Measurements from ENCODE around the gene ADH1B.
"Not testable (repeated sequence)": the region's sequence is repeated elsewhere in the genome, so short reads cannot be mapped to it uniquely, and the experiment has no call there.

Gene ADH1B

DNA sequence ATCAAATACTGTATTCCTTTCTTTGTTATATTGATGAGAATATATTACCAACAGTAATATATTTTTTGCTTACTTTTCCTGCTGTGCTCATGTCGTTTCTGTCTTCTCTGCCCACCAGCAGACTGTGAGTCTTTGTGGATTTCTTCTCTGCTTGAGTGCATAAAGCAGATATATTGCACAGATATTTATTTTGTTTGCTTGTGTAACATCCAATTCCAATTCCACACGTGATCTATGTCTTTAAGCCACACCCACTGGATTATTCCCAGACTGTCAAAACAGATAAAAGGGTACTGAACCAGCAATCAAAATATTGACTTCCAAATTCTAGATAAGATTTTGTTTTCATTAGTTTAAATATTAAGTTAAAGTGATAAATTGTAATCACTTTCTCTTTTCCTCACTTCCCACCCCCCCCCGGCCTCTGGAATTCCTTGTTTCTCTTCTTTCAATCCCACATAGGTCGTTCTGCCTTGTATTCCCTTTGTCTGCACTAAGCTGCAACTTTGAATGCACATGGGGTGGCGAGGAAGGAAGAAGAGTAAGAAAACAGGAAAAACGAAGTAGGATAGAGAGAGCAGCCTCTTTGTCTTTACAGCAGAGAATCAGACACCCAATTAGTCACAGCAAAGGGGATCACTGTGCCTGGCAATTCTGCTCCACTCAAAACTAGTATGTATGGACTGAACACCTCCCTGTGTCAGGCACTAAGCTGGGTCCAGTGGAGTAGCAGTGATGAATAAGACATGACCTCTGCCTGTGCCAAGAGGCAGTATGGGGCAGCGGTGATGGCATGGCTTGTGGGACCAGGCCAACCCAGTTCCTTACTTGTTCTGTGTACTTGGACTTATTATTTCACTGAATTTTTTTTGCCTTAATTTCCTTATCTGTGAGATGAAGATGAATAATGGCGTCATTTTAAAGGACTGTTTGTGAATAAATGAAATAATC lies at the start of gene ADH1B:
Gene ADH1B (minus strand): TSS at position 161 of the 951 bp plus-strand sequence. CDS start 70 bp downstream, at position 91.
- no peak for DNase-seq (ENCODE audit: low spot score)

GRCh38 chr4:99367817-99368216 lies 46.6 kb upstream of the ADH1B start:
- not testable (repeated sequence) for DNase-seq (ENCODE audit: low spot score)

DNA sequence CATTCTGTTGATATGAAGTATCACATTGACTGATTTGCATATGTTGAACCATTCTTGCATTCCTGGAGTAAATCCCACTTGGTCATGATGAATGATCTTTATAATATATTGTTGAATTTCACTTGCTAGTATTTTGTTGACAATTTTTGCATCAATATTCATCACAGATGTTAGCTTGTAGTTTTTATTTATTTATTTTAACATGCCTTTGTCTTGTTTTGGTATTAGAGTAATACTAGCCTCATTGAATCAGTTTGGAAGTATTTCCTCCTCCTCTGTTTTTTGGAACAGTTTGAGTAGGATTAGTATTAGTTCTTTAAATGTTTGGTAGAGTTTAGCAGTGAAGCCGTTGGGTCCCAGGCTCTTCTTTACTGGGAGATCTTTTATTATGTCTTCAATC lies 45.3 kb upstream of the ADH1B start:
- DNase-seq (ENCODE audit: low spot score) = no peak

DNA sequence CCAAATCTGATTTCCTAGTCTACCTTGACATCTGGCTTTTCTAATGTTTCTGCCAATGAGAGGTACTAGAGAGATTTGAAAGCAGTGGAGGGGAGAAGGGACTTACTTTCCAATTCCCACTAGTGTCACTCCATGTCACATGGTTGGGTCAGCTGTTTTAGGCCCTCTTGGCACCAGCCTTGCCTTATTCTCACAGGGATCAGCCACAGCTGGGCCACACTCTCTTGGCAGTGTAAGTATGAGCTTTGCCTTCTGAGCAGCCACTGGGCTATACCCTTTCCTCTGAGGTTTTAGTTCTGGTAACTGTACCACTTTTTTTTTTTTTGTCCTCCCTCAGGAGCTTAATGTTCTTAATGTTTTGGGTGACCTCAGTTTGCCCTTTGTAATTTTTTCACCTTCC lies 41.6 kb upstream of the ADH1B start:
- DNase-seq (ENCODE audit: low spot score) = no peak

- DNase-seq (ENCODE audit: low spot score) = no peak
Measured at GRCh38 chr4:99361899-99362275, 40.7 kb upstream of the ADH1B start.

- DNase-seq (ENCODE audit: low spot score) = no peak
Measured at GRCh38 chr4:99361268-99361898, 40.2 kb upstream of the ADH1B start.

DNA sequence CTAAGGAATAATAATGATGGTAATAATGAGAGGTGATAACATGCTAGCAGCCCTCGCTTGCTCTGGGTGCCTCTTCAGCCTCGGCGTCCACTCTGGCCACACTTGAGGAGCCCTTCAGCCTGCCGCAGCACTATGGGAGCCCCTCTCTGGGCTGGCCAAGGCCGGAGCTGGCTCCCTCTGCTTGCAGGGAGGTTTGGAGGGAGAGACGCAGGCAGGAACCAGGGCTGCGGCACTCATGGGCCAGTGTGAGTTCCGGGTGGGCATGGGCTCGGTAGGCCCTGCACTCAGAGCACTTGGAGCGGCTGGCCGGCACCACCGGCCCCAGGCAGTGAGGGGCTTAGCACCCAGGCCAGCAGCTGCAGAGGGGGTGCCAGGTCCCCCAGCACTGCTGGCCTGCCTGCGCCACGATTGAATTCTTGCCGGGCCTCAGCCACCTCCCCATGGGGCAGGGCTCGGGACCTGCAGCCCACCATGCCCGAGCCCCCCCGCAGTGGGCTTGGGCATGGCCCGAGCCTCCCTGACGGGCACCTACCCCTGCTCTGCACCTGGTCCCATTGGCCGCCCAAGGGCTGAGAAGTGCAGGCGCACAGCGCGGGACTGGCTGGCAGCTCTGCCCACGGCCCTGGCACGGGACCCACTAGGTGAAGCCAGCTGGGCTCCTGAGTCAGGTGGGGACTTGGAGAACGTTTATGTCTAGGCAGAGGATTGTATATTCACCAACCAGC lies 38.4 kb upstream of the ADH1B start:
- DNase-seq (ENCODE audit: low spot score) = no peak

DNA sequence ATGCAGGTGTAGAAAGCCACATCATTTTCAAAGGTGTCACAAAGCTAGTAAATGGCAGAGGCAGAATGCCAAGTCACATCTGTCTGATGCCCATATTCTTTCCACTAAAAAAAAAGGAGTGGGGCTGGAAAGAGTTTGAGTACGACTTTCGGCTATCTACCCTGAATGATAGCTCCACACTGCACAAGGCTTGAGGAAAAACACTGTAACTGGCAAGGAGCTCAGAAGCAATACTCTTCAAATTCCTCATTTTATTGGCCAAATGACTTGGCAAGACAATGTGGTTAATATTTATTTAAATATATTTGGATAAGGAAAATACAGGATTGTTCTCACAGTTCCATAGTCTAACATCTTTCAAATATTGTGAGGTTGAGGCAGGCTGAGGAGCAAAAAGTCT lies 36.7 kb upstream of the ADH1B start:
- DNase-seq (ENCODE audit: low spot score) = no peak

- no peak for DNase-seq (ENCODE audit: low spot score)
Measured at GRCh38 chr4:99356992-99357391, 35.8 kb upstream of the ADH1B start.

GRCh38 chr4:99356149-99356548 lies 34.9 kb upstream of the ADH1B start:
- DNase-seq (ENCODE audit: low spot score) = not testable (repeated sequence)

DNA sequence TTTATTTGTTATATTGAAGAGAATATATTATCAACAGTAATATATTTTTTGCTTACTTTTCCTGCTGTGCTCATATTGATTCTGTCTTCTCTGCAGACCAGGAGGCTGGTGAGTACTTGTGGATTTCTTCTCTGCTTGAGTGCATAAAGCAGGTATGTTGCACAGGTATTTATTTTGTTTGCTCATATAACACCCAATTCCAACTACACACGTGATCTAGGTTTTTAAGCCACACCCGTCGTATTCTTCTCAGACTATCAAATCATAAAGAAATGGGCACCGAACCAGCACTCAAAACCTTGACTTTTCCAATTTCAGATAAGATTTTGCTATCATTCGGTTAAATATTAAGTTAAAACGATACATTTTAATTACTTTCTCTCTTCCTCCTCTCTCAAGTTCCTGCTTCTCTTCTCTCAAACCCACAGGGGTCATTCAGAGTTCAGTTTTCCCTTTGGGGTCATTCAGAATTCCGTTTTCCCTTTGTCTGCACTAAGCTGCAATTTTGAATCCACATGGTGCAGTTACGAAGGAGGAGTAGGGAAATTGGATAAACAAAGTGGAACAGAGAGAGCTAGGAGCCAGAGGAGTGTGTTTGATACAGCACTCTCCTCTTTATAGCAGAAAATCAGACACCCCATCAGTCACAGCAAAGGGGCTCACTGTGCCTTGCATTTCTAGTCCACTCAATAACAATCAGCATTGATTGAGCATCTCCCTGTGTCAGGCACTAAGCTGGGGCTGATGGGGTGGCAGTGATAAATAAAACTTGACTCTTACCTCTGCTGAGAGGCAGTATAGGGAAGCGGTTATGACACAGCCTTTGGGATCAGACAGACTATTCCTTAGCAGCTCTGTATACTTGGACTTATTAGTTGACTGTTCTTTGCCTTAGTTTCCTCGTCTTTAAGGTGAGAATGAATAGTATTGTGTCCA lies 31.7 kb upstream of the ADH1B start, which contains the start of gene ADH1C:
Gene ADH1C (minus strand): TSS at position 145 of the 936 bp plus-strand sequence. CDS start 71 bp downstream, at position 74.
- DNase-seq (ENCODE audit: low spot score) = no peak

DNA sequence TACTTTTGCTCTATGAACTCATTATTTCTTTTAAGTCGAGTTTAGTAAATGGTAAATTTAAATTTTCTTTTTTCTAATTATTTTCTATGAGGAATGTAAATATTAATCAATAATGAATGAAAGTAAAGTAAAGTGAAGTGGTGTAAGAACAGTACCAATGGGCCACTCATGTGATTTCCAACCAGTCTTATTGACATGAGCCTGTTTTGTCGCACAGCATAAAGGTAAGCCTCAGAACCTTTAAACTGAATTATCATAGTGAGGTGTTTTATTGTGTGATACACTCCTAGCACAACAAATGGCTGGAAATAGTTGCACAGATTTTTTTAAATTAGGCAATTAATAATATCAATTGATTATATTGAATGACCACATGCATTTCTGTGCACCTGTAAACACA lies 30.3 kb upstream of the ADH1B start:
- DNase-seq (ENCODE audit: low spot score) = no peak

DNA sequence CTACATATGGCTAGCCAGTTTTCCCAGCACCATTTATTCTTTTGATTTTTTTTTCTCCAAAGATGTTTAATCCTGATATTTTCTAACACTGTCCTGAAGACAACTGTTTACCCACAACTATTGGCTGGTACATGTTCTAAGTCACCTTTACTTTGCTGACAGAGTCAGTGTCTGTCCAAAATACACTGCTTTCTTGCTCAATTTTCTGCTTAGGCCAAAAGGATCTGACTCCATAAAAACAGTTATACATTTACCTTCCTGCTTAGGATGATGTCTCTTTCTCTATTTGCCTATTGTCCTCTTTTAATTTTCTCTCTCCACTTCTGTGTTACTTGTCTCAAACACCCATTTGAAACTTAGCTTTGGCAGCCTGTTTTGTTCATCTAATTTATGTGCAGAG lies 28.1 kb upstream of the ADH1B start:
- DNase-seq (ENCODE audit: low spot score) = no peak

GRCh38 chr4:99342624-99343023 lies 21.4 kb upstream of the ADH1B start:
- DNase-seq (ENCODE audit: low spot score) = not testable (repeated sequence)

DNA sequence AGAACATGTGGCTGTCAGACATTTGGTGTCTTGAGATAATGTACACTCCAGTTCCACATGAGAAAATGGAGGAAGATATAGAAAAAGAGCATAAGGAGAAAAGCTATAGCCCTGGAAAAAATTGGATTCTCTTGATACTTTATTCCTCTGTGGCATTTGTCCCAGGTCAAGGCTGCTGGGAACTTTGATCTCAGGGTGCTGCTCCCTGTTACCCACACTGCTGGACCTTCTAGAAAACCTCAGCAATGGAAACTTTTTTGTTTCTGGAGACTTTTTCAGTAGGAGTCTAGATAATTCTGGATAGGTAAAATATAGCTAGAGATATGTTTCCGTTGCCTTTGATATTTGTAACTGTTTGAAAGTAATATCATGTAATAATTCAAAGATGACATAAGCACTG lies 20.2 kb upstream of the ADH1B start:
- DNase-seq (ENCODE audit: low spot score) = no peak

- no peak for DNase-seq (ENCODE audit: low spot score)
Measured at GRCh38 chr4:99339172-99339571, 18.0 kb upstream of the ADH1B start.

GRCh38 chr4:99336553-99336952 lies 15.4 kb upstream of the ADH1B start:
- DNase-seq (ENCODE audit: low spot score) = no peak

DNA sequence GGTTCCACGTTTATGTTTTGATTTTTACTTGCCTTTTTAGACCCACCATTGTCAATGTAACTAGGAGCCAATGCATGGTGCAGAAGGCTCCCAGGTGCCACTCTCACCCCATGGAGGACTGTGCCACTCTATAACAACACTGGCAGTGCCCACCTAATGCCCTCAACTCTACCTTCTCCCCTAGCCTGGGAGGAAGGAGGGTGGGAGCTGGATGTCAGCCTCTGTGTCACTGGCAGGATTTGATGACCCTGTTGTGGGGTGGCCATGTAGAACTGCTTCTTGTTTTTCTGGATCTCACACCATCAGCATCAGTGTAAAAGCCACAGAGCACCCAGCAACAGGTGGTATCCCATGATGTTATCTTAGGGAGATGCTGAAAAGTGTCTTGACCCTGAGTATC lies 13.7 kb upstream of the ADH1B start:
- DNase-seq (ENCODE audit: low spot score) = no peak

- DNase-seq (ENCODE audit: low spot score) = no peak
Measured at GRCh38 chr4:99330648-99331047, 9.4 kb upstream of the ADH1B start.

GRCh38 chr4:99329876-99330275 lies 8.7 kb upstream of the ADH1B start:
- no peak for DNase-seq (ENCODE audit: low spot score)

DNA sequence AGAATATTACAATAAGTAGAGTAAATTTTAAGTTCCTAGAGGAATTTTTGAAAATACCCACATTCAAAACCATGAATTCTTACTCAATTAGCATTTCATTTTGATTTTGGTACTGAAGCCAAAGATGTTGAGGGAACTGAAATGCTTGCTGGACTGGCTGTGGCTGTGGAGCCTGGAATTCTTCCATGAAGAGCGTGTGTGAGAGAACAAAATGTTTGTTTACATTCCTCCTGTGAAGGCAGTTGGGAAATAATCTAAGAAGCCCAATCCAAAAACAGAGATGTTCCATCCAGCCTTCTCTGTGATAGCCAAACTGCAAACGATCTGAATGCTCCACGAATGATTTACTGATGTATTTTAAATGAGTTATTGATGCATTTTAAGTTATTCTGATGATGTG lies 3.8 kb upstream of the ADH1B start:
- DNase-seq (ENCODE audit: low spot score) = peak; percentile 91

Measured in AG08395 (cell line).